Smooth muscle cell (in vitro differentiated cells): ENCODE measurements around the gene COX8C. TPM values are rescaled to one million over a fixed set of nuclear protein-coding genes. Genes with fewer than 3 reads are reported as not detected.

Source experiments
- DNase-seq: peaks from one replicate; lab custom pipeline; 2025; ENCODE audit not compliant: unreplicated experiment; lab: John Stamatoyannopoulos, UW
- H2AFZ ChIP-seq: fragments of 200-600 bp; sonication (generic); 2 replicates; pipeline ENCODE4 v1.6.0; 2016; ENCODE audit warnings: antibody characterized with exemption, low read depth, mild to moderate bottlenecking
- H3F3A ChIP-seq: fragments of 200-600 bp; sonication (generic); 2 replicates; pipeline ENCODE4 v1.6.0; 2017; ENCODE audit warnings: antibody characterized with exemption, low read depth
- H3K27ac ChIP-seq: fragments of 200-600 bp; sonication (generic); 2 replicates; pipeline ENCODE4 v1.5.1; 2016; ENCODE audit warnings: low read depth, mild to moderate bottlenecking
- H3K27me3 ChIP-seq: fragments of 200-600 bp; sonication (generic); 2 replicates; pipeline ENCODE4 v1.6.1; 2016; ENCODE audit warnings: low read depth, mild to moderate bottlenecking
- H3K36me3 ChIP-seq: fragments of 200-600 bp; sonication (generic); 2 replicates; pipeline ENCODE4 v1.5.1; 2016; ENCODE audit warnings: low read depth
- H3K4me1 ChIP-seq: fragments of 200-600 bp; sonication (generic); 2 replicates; pipeline ENCODE4 v1.5.1; 2016; ENCODE audit warnings: low read depth
- H3K4me2 ChIP-seq: fragments of 200-600 bp; sonication (generic); 2 replicates; pipeline ENCODE4 v1.6.0; 2016; ENCODE audit warnings: mild to moderate bottlenecking
- H3K4me3 ChIP-seq: fragments of 200-600 bp; sonication (generic); 2 replicates; pipeline ENCODE4 v1.5.1; 2016; ENCODE audit warnings: mild to moderate bottlenecking
- H3K79me2 ChIP-seq: fragments of 200-600 bp; sonication (generic); 2 replicates; pipeline ENCODE4 v1.6.0; 2016; ENCODE audit warnings: low read depth, mild to moderate bottlenecking
- H3K9ac ChIP-seq: fragments of 200-600 bp; sonication (generic); 2 replicates; pipeline ENCODE4 v1.6.0; 2016; ENCODE audit warnings: low read depth
- H3K9me3 ChIP-seq: fragments of 200-600 bp; sonication (generic); replicated peaks from 2 replicates; pipeline ENCODE4 v1.5.1; 2016; ENCODE audit warnings: low read depth
- H4K20me1 ChIP-seq: fragments of 200-600 bp; sonication (generic); 2 replicates; pipeline ENCODE4 v1.6.0; 2016; ENCODE audit warnings: low read depth
- WGBS: methylation state at CpG from one replicate; pipeline ENCODE4 v1.1.7; 2016; ENCODE audit warnings: low lambda C conversion rate; 5-methylcytosine and 5-hydroxymethylcytosine counted together
- polyA plus RNA-seq: library from polyadenylated mRNA; unstranded; fragments of >200 nt; fragmentation: Nextera tagmentation; extraction: Ambion mirVana; gene quantifications from 2 replicates; pipeline ENCODE4 v1.2.1, GENCODE V29; 2016
- total RNA-seq: library from RNA; depleted of rRNA; stranded (reverse); fragments of >200 nt; gene quantifications from 2 replicates; pipeline ENCODE4 v1.2.3, GENCODE V29; 2014
- TF ChIP-seq, protein P1 (sequence below): fragments of 200-600 bp; sonication (generic); IDR thresholded peaks from 2 replicates; pipeline ENCODE4 v1.5.1; 2017; ENCODE audit warnings: borderline replicate concordance, mild to moderate bottlenecking, antibody characterized with exemption; ENCODE audit not compliant: insufficient read depth, poor library complexity, severe bottlenecking

COX8C gene
- total and polyA plus RNA-seq, 2 experiments from 2014 or later, result not detected

DNA sequence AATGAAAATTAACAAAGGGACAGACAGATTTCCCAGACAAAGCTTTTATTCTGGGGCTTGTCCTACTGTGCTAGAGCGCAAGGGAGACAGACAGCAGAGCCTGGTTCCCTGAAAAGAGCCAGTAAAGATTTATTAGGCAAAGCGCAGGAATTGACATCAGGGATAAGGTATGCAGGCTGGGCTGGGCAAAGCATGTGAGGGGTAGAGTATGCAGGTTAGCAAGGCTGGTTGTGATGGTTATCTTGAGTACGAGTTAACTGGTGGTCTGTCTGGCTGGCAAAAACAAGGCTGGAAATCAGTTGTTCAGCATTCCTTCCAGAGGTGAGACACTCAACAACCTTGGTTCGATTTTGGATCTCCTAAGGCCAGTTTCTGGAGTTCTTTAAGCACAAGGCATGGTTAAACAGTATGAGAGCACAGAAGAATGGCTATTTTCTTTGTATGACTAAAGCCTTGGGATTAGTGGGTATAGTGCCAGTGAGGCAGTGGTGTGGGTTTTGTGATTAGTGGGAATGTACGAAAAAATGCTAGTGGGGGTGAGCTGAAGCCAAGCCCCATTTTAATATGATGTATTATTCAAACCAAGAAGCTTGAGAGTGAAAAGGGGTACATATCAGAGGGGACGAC, 45.0 kb upstream of the COX8C start:
- 26% methylated on average over 6 of the region's 6 CpGs for WGBS

GRCh38 chr14:93302688-93303581, 44.0 kb upstream of the COX8C start:
- Histone ChIP-seq H3K9me3 (no peaks in the 10 kb centered on the region), H3F3A (peaks cover 3% of the 10 kb centered on the region), H3K79me2 (peaks cover 78% of the 10 kb centered on the region), H3K27ac (peak overlapping the region; percentile 94), H3K9ac (no peak overlapping the region), H3K36me3 (no peaks in the 10 kb centered on the region), H3K4me3 (no peak overlapping the region), H3K4me1 (peaks cover 28% of the 10 kb centered on the region), H3K4me2 (no peak overlapping the region), H2AFZ (no peak overlapping the region), H4K20me1 (peaks cover 90% of the 10 kb centered on the region), H3K27me3 (no peaks in the 10 kb centered on the region)
- WGBS, result 81% methylated on average over 12 of the region's 12 CpGs
- TF ChIP-seq, protein P1, sequence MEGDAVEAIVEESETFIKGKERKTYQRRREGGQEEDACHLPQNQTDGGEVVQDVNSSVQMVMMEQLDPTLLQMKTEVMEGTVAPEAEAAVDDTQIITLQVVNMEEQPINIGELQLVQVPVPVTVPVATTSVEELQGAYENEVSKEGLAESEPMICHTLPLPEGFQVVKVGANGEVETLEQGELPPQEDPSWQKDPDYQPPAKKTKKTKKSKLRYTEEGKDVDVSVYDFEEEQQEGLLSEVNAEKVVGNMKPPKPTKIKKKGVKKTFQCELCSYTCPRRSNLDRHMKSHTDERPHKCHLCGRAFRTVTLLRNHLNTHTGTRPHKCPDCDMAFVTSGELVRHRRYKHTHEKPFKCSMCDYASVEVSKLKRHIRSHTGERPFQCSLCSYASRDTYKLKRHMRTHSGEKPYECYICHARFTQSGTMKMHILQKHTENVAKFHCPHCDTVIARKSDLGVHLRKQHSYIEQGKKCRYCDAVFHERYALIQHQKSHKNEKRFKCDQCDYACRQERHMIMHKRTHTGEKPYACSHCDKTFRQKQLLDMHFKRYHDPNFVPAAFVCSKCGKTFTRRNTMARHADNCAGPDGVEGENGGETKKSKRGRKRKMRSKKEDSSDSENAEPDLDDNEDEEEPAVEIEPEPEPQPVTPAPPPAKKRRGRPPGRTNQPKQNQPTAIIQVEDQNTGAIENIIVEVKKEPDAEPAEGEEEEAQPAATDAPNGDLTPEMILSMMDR, result no peak
- DNase-seq, result no peak

More for the DNA sequence above, 45.0 kb upstream of the COX8C start:
- H3K4me2 ChIP-seq, result peak overlapping the region; percentile 69
- no peaks in the 10 kb centered on the region for H3K27me3 ChIP-seq
- TF ChIP-seq, protein P1, result no peak
- H3K4me3 ChIP-seq, result no peak overlapping the region
- peaks cover 3% of the 10 kb centered on the region for H3F3A ChIP-seq
- no peak for DNase-seq
- H3K4me1 ChIP-seq, result peaks cover 30% of the 10 kb centered on the region
- no peaks in the 10 kb centered on the region for H3K9me3 ChIP-seq
- H3K27ac ChIP-seq, result peak overlapping the region; percentile 94
- peaks cover 89% of the 10 kb centered on the region for H4K20me1 ChIP-seq
- H3K9ac ChIP-seq, result peak overlapping the region; percentile 69
- peaks cover 78% of the 10 kb centered on the region for H3K79me2 ChIP-seq
- no peak overlapping the region for H2AFZ ChIP-seq
- no peaks in the 10 kb centered on the region for H3K36me3 ChIP-seq

DNA sequence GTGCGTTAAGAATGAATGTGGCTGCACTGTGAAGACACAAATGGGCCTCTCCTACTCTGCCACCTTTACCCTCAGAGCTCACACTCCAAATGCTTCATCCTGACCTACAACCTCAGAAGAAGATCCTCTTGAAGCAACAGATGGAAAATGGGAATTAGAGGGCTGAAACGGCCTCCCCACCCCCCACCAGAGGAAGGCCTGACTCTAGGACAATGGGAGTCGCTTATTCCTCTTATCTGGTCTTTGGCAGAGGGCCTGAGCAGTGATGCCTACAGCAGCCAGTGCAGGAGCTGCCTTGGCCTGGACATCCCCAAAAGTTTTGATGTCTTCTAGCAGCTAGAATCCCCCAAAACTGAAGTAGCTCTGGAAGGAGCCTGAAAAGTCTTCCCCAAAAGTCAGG, 43.3 kb upstream of the COX8C start:
- no peaks in the 10 kb centered on the region for H3K36me3 ChIP-seq
- H3K27me3 ChIP-seq, result no peaks in the 10 kb centered on the region
- H3K9me3 ChIP-seq, result no peaks in the 10 kb centered on the region
- H4K20me1 ChIP-seq, result peaks cover 89% of the 10 kb centered on the region
- peaks cover 28% of the 10 kb centered on the region for H3K4me1 ChIP-seq
- peaks cover 3% of the 10 kb centered on the region for H3F3A ChIP-seq
- H3K79me2 ChIP-seq, result peaks cover 78% of the 10 kb centered on the region
- H2AFZ ChIP-seq, result no peak overlapping the region
- no peak overlapping the region for H3K4me3 ChIP-seq
- H3K27ac ChIP-seq, result peak overlapping the region; percentile 94
- no peak for DNase-seq
- no peak overlapping the region for H3K4me2 ChIP-seq
- H3K9ac ChIP-seq, result no peak overlapping the region
- 63% methylated on average over 3 of the region's 3 CpGs for WGBS
- TF ChIP-seq, protein P1, result no peak
